ENCODE data around the gene LMO3.

DNA sequence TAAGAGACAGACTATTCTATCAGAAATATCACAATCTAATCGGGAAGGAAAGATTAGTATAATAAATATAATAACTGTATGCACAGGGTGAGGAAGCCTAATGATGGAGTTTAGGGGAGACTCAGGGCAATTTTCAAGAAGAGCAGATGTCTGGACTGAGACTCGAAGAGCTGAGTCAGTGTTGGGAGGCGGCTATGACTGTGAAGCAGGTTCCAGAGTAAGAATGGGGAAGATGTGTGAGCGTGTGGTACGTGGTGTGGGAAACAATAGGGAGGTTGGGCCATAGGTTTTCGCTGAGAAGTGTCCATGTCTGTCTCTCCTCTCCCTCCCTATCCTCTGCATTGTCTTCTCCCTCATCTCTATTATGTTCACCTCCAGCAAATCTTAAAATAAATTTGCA lies 85.6 kb downstream of the LMO3 start:
- TF ChIP-seq TAF1 (conservative IDR thresholded peaks at IDR 0.05) (no peak), YY1 (IDR thresholded peaks at IDR 0.05) (no peak), REST (IDR thresholded peaks at IDR 0.05) (no peak), CTCF (IDR thresholded peaks at IDR 0.05; ENCODE audit: low read depth, low read length, missing input control) (no peak), MAX (IDR thresholded peaks at IDR 0.05) (no peak)

All from liver (tissue), 3 donors.